ENCODE results near the gene IGF2BP3. TPM values are rescaled to one million over a fixed set of nuclear protein-coding genes. Genes with fewer than 3 reads are reported as not detected.
A peak's percentile ranks its signal among the peaks of the same experiment; 100 is the strongest.

IGF2BP3 gene
- total RNA-seq, 2 experiments from 2014 or later: 0.41 to 0.70 TPM

GRCh38 chr7:23383225-23383624, 87.1 kb downstream of the IGF2BP3 start:
- Mint-ChIP-seq H3K27me3 (peaks cover 11% of the 10 kb centered on the region), H3K4me3 (no peak overlapping the region), H3K9me3 (no peaks in the 10 kb centered on the region), H3K36me3 (no peaks in the 10 kb centered on the region), H3K27ac (no peak overlapping the region), H3K4me1 (peaks cover 9% of the 10 kb centered on the region)
- no peak for DNase-seq

- Mint-ChIP-seq H3K9me3 (peaks cover 7% of the 10 kb centered on the region), H3K27ac (peak overlapping the region; percentile 40), H3K27me3 (peaks cover 10% of the 10 kb centered on the region)
These were observed 89.3 kb downstream of the IGF2BP3 start for GRCh38 chr7:23380961-23381360.

GRCh38 chr7:23380556-23380955, 89.7 kb downstream of the IGF2BP3 start:
- no peak overlapping the region for H3K4me3 Mint-ChIP-seq

More at GRCh38 chr7:23380961-23381360, 89.3 kb downstream of the IGF2BP3 start:
- Mint-ChIP-seq H3K4me3 (no peak overlapping the region), H3K36me3 (peaks cover under 1% of the 10 kb centered on the region), H3K4me1 (peaks cover 18% of the 10 kb centered on the region)
- no peak for DNase-seq

DNA sequence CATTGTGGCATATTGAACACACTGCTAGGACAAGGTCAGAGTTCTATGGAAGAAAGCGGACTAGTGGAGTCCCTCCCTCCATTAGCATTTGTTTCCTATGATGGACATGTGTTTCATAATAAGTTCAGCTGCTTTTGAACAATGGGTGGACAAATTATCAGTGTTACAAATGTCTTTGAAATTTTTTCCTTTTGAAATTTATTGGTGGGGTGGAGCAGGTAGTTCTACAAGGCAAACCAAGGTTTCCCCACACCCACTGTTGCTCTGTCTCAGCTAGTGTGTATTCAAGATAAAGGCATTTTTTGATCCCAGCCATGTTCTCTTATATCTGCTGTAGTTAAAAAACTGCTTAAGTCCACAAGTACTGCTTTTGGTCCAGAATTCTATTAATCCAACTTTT, 91.3 kb downstream of the IGF2BP3 start:
- Mint-ChIP-seq H3K27me3 (peaks cover 10% of the 10 kb centered on the region), H3K4me1 (peaks cover 24% of the 10 kb centered on the region), H3K36me3 (peaks cover 1% of the 10 kb centered on the region), H3K27ac (no peak overlapping the region), H3K4me3 (no peak overlapping the region), H3K9me3 (peaks cover 9% of the 10 kb centered on the region)
- no peak for DNase-seq

More at GRCh38 chr7:23380556-23380955, 89.7 kb downstream of the IGF2BP3 start:
- peaks cover 1% of the 10 kb centered on the region for H3K36me3 Mint-ChIP-seq
- peaks cover 10% of the 10 kb centered on the region for H3K27me3 Mint-ChIP-seq
- no peak overlapping the region for H3K27ac Mint-ChIP-seq
- H3K4me1 Mint-ChIP-seq: peaks cover 20% of the 10 kb centered on the region
- peaks cover 9% of the 10 kb centered on the region for H3K9me3 Mint-ChIP-seq
- DNase-seq: no peak

DNA sequence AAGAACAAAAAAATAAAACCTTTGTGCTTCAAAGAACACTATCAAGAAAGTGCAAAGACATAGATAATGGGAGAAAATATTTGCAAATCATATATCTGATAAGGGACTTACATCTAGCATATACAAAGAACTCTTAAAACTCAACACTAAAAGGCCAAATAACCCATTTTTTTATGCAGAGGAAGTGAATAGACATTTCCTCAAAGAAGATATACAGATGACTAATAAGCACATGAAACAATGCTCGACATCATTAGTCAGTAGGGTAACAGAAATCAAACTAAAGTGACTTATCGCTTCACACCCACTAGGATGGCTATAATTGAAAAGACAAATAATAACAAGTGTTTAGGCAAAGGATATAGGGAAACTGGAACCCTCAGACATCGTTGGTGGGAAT, 93.2 kb downstream of the IGF2BP3 start:
- no peak for DNase-seq
- Mint-ChIP-seq H3K9me3 (peaks cover 9% of the 10 kb centered on the region), H3K4me1 (peaks cover 39% of the 10 kb centered on the region), H3K4me3 (no peak overlapping the region), H3K27me3 (peaks cover 3% of the 10 kb centered on the region), H3K36me3 (peaks cover 1% of the 10 kb centered on the region), H3K27ac (peak overlapping the region; percentile 56)

- H3K9me3 Mint-ChIP-seq: peaks cover 14% of the 10 kb centered on the region
- no peaks in the 10 kb centered on the region for H3K27me3 Mint-ChIP-seq
- H3K27ac Mint-ChIP-seq: peak overlapping the region; percentile 90
- peaks cover 8% of the 10 kb centered on the region for H3K36me3 Mint-ChIP-seq
- H3K4me1 Mint-ChIP-seq: peaks cover 60% of the 10 kb centered on the region
- DNase-seq: peak; percentile 76
- H3K4me3 Mint-ChIP-seq: peak overlapping the region; percentile 25
These were observed 96.9 kb downstream of the IGF2BP3 start for GRCh38 chr7:23373151-23374004.

- H3K9me3 Mint-ChIP-seq: peaks cover 14% of the 10 kb centered on the region
These were observed 97.7 kb downstream of the IGF2BP3 start for GRCh38 chr7:23372611-23373010.

DNA sequence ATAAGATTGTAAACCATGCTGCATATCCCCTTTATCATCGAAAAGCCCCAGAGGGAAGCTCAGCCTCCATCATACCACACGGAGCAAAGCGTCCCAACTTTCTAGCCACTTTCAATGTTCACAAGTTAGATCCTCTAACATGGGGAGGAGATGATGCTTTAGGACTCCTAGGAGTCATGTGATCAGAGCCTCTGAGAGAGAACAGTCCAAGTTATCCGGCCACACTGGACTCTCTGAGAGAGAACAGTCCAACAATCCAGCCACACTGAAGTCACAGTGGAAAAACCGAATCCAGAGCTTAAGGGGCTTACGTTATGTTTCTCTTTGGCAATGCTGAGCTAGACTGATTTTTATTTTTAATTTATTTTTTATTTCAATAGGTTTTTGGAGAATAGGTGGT, 98.6 kb downstream of the IGF2BP3 start:
- H3K4me1 Mint-ChIP-seq: peaks cover 67% of the 10 kb centered on the region
- peaks cover 12% of the 10 kb centered on the region for H3K36me3 Mint-ChIP-seq
- no peak overlapping the region for H3K4me3 Mint-ChIP-seq
- H3K27ac Mint-ChIP-seq: no peak overlapping the region
- no peaks in the 10 kb centered on the region for H3K27me3 Mint-ChIP-seq
- DNase-seq: no peak
- H3K9me3 Mint-ChIP-seq: peaks cover 7% of the 10 kb centered on the region

More at GRCh38 chr7:23372611-23373010, 97.7 kb downstream of the IGF2BP3 start:
- H3K27me3 Mint-ChIP-seq: no peaks in the 10 kb centered on the region
- no peak for DNase-seq
- H3K27ac Mint-ChIP-seq: peak overlapping the region; percentile 90
- peaks cover 68% of the 10 kb centered on the region for H3K4me1 Mint-ChIP-seq
- peak overlapping the region; percentile 8 for H3K4me3 Mint-ChIP-seq
- peaks cover 12% of the 10 kb centered on the region for H3K36me3 Mint-ChIP-seq

DNA sequence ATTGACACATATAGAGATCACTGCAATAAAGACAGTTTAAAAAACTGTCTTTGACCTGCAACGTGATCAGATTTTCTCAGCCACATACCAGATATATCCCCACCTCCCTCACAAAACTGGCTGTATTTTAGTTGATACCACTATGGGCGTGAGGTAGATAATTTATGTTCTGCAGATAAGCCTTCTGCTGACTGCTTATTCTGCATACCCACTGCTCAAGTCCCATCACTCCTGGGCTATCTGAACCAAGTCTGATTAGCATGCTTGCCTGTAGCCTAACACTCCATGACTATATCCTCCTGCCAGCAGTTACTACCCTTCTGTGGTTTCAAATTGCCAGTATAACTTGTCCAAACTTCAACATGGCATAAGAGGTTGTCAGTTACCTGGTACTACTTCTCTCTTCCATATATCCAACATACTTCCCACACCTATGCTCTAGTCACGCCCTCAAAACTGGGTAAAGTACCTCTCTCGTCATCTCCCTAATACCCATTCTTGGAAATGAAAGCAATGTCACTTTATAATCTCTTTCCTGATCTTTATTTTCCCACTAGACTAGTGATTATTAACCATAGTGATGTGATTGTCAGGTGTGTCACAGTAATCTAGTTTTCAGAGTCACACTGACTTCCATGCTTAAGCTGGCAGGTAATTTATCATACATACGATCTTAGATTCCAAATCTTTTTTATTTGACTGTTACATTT, 100.4 kb downstream of the IGF2BP3 start:
- H3K4me1 Mint-ChIP-seq: peaks cover 65% of the 10 kb centered on the region
- H3K27ac Mint-ChIP-seq: no peak overlapping the region
- H3K4me3 Mint-ChIP-seq: no peak overlapping the region
- no peak for DNase-seq
- H3K36me3 Mint-ChIP-seq: peaks cover 10% of the 10 kb centered on the region
- H3K27me3 Mint-ChIP-seq: no peaks in the 10 kb centered on the region
- peaks cover 5% of the 10 kb centered on the region for H3K9me3 Mint-ChIP-seq

DNA sequence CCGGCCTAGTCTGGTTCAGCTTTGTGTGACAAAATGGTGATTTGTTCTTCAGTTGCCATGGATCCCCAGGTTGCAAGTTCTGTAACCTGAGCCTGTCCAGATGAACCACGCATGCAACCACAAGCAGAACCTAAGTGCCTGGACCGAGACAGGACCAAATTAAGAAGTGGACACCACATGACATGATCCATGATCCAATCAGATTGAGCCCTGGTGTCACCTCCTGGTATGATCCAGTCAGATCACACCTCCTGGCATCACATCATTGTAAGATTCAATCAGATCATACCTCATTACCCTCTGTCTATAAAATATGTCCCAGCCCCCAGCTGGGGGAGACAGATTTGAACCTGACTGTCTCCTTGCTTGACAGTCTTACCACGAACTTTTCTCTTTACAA, 101.2 kb downstream of the IGF2BP3 start:
- Mint-ChIP-seq H3K27ac (no peak overlapping the region), H3K36me3 (peaks cover 10% of the 10 kb centered on the region), H3K9me3 (peaks cover 5% of the 10 kb centered on the region), H3K27me3 (no peaks in the 10 kb centered on the region), H3K4me1 (peaks cover 61% of the 10 kb centered on the region), H3K4me3 (no peak overlapping the region)
- DNase-seq: no peak

GRCh38 chr7:23358152-23358674, 112.1 kb downstream of the IGF2BP3 start:
- Mint-ChIP-seq H3K4me3 (no peak overlapping the region), H3K9me3 (no peaks in the 10 kb centered on the region), H3K4me1 (peaks cover 8% of the 10 kb centered on the region), H3K36me3 (no peaks in the 10 kb centered on the region), H3K27me3 (peaks cover 12% of the 10 kb centered on the region), H3K27ac (no peak overlapping the region)
- DNase-seq: no peak

DNA sequence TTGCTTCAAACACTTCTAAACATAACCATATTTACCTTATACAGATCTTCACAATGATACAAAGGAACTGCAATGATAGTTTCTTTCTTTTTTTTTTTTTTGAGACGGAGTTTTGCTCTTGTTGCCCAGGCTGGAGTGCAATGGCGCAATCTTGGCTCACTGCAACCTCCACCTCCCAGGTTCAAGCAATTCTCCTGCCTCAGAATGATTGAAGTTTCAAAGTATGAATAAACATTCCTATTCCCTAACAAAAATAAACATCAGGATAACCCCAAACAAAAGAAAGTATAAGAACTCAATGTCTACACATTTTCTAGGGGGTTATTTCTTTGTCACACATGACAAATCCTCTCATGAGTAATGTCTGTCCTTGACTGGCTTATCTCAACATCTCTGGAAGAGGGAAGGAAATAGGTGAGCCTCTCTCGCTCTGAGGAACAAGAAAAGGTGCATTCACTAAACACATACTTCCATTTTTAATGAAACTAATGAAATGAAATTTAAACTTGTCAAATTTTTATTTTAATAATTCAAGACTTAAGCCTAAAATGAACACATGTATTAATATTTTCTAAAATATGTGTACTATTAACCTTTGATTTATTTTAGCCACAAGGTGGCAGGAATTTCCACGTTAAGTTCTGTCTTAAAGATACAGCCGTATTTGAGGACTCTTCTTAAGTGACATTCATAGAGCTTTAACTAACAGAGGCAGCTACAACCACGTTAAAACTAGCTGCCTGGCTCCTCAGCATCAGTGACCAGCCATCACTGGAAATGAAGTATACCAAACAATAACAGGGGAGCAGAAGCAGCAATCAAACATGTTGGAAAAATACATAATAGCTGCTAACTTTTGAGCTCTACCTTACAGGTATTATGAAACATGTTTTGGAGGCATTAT, 112.8 kb downstream of the IGF2BP3 start:
- no peaks in the 10 kb centered on the region for H3K36me3 Mint-ChIP-seq
- peaks cover 14% of the 10 kb centered on the region for H3K4me1 Mint-ChIP-seq
- no peak for DNase-seq
- H3K27ac Mint-ChIP-seq: no peak overlapping the region
- no peak overlapping the region for H3K4me3 Mint-ChIP-seq
- peaks cover 12% of the 10 kb centered on the region for H3K27me3 Mint-ChIP-seq
- no peaks in the 10 kb centered on the region for H3K9me3 Mint-ChIP-seq

- peaks cover 17% of the 10 kb centered on the region for H3K4me1 Mint-ChIP-seq
- H3K27ac Mint-ChIP-seq: no peak overlapping the region
- no peak for DNase-seq
- no peak overlapping the region for H3K4me3 Mint-ChIP-seq
- no peaks in the 10 kb centered on the region for H3K36me3 Mint-ChIP-seq
- no peaks in the 10 kb centered on the region for H3K9me3 Mint-ChIP-seq
- H3K27me3 Mint-ChIP-seq: peaks cover 12% of the 10 kb centered on the region
These were observed 113.6 kb downstream of the IGF2BP3 start for GRCh38 chr7:23356726-23357125.

GRCh38 chr7:23356168-23356567, 114.1 kb downstream of the IGF2BP3 start:
- Mint-ChIP-seq H3K36me3 (no peaks in the 10 kb centered on the region), H3K4me1 (peaks cover 22% of the 10 kb centered on the region), H3K27me3 (peaks cover 12% of the 10 kb centered on the region), H3K9me3 (no peaks in the 10 kb centered on the region), H3K4me3 (no peak overlapping the region), H3K27ac (no peak overlapping the region)
- DNase-seq: no peak
